ENCODE results near the gene RSPO4. TPM values are rescaled to one million over a fixed set of nuclear protein-coding genes. Genes with fewer than 3 reads are reported as not detected.

RSPO4 gene
- total RNA-seq, 1 donor from 2014 or later: 0.34 TPM

DNA sequence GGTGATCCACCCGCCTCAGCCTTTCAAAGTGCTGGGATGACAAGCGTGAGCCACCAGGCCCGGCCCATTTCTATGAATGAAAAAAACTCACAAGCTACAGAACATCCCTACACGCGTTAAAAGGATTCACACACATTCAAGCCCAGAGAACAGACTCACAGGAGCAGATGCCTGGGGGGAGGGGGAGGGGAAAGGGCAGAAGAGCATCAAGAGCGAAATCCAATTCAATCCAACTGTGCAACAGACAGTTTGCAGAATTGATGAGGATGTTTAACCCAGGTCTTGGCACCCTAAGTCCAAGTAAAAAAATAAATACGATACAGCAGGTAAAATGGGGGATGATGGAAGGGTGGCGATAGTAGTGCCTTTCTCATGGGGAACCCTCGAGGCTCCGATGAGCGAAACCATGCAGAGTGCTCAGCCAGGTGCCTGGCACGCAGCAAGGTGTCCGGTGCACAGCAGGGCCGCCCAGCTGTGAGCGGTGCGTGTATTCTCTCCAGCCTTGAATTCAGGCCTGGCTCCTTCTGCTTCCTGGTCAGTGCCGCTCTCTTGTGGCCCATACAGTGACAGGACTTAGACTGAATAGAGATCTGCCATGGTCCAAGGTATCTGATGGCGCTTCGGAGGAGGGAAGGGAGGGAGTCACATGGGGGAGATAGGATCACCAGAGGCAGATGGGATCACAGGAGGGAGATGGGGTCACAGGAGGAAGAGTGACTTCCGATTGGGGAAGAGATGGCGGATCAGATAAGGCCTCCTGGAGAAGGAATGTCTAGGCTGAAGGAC lies 50.5 kb downstream of the RSPO4 start:
- H3K4me3 ChIP-seq (ENCODE audit: insufficient read depth, low read depth, low read length): no peak overlapping the region
- H3K9ac ChIP-seq (ENCODE audit: low read length): no peak overlapping the region
- no peaks in the 10 kb centered on the region for H3K4me1 Mint-ChIP-seq (ENCODE audit: low read depth, unreplicated experiment)
- FAIRE-seq (no peak), DNase-seq (ENCODE audit: low read depth) (no peak)
- H2AFZ ChIP-seq (ENCODE audit: low read depth, low read length): no peak overlapping the region
- no peak overlapping the region for H3K4me3 Mint-ChIP-seq (ENCODE audit: unreplicated experiment)
- H3K79me2 ChIP-seq (ENCODE audit: insufficient read depth, low read length): no peaks in the 10 kb centered on the region
- no peak overlapping the region for H3K27ac Mint-ChIP-seq (ENCODE audit: unreplicated experiment)
- H3K27ac ChIP-seq (ENCODE audit: low read depth, low read length): no peak overlapping the region
- no peaks in the 10 kb centered on the region for H3K9me3 ChIP-seq (ENCODE audit: insufficient read depth, low read depth, low read length)
- no peaks in the 10 kb centered on the region for H3K27me3 ChIP-seq (ENCODE audit: insufficient read depth, low read length)
- H3K36me3 Mint-ChIP-seq (ENCODE audit: low read depth, unreplicated experiment): no peaks in the 10 kb centered on the region
- H3K4me2 ChIP-seq (ENCODE audit: low read length): no peak overlapping the region
- H3K27me3 Mint-ChIP-seq (ENCODE audit: low read depth, unreplicated experiment): peaks cover 34% of the 10 kb centered on the region
- H4K20me1 ChIP-seq (ENCODE audit: insufficient read depth, low read length): no peaks in the 10 kb centered on the region
- no peaks in the 10 kb centered on the region for H3K4me1 ChIP-seq (ENCODE audit: insufficient read depth, low read length)
- TF ChIP-seq, protein P1, sequence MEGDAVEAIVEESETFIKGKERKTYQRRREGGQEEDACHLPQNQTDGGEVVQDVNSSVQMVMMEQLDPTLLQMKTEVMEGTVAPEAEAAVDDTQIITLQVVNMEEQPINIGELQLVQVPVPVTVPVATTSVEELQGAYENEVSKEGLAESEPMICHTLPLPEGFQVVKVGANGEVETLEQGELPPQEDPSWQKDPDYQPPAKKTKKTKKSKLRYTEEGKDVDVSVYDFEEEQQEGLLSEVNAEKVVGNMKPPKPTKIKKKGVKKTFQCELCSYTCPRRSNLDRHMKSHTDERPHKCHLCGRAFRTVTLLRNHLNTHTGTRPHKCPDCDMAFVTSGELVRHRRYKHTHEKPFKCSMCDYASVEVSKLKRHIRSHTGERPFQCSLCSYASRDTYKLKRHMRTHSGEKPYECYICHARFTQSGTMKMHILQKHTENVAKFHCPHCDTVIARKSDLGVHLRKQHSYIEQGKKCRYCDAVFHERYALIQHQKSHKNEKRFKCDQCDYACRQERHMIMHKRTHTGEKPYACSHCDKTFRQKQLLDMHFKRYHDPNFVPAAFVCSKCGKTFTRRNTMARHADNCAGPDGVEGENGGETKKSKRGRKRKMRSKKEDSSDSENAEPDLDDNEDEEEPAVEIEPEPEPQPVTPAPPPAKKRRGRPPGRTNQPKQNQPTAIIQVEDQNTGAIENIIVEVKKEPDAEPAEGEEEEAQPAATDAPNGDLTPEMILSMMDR (IDR thresholded peaks at IDR 0.05; ENCODE audit: insufficient read depth, low read depth, low read length): no peak
- TF ChIP-seq EZH2 (IDR thresholded peaks at IDR 0.05; ENCODE audit: insufficient read depth, low read length): no peak
- H3K9me3 Mint-ChIP-seq (ENCODE audit: unreplicated experiment): no peaks in the 10 kb centered on the region
- H3K36me3 ChIP-seq (ENCODE audit: insufficient read depth, low read length): no peaks in the 10 kb centered on the region

DNA sequence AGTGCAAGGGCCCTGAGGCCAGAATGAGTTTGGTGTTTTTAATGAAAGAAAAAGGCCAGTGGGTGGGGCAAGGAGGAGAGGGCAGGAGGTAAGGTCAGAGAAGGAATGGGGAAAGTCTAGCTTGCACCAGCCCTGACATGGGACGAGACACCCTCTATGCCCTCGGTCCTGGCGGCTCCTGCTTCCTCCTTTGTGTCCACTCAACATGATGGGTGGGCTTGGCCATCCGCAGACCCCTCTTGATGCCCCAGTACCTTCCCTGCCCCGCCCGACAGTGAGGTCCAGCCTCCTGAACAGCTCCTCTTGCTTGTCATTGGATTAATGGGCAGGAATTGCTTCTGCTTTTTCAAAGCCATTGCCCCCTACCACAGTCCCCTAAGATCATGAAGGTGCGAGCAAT lies 52.4 kb downstream of the RSPO4 start:
- no peaks in the 10 kb centered on the region for H3K9me3 ChIP-seq (ENCODE audit: insufficient read depth, low read depth, low read length)
- H3K79me2 ChIP-seq (ENCODE audit: insufficient read depth, low read length): no peaks in the 10 kb centered on the region
- H3K9ac ChIP-seq (ENCODE audit: low read length): no peak overlapping the region
- FAIRE-seq: no peak
- no peak overlapping the region for H3K4me3 ChIP-seq (ENCODE audit: insufficient read depth, low read depth, low read length)
- H3K4me2 ChIP-seq (ENCODE audit: low read length): no peak overlapping the region
- peaks cover 5% of the 10 kb centered on the region for H3K9me3 Mint-ChIP-seq (ENCODE audit: unreplicated experiment)
- no peak overlapping the region for H3K27ac Mint-ChIP-seq (ENCODE audit: unreplicated experiment)
- H3K27ac ChIP-seq (ENCODE audit: low read depth, low read length): no peak overlapping the region
- H2AFZ ChIP-seq (ENCODE audit: low read depth, low read length): no peak overlapping the region
- H3K36me3 Mint-ChIP-seq (ENCODE audit: low read depth, unreplicated experiment): no peaks in the 10 kb centered on the region
- no peaks in the 10 kb centered on the region for H3K36me3 ChIP-seq (ENCODE audit: insufficient read depth, low read length)
- no peaks in the 10 kb centered on the region for H3K27me3 ChIP-seq (ENCODE audit: insufficient read depth, low read length)
- peaks cover 31% of the 10 kb centered on the region for H3K27me3 Mint-ChIP-seq (ENCODE audit: low read depth, unreplicated experiment)
- H3K4me3 Mint-ChIP-seq (ENCODE audit: unreplicated experiment): no peak overlapping the region
- H4K20me1 ChIP-seq (ENCODE audit: insufficient read depth, low read length): no peaks in the 10 kb centered on the region
- no peak for DNase-seq (ENCODE audit: low read depth)
- H3K4me1 ChIP-seq (ENCODE audit: insufficient read depth, low read length): no peaks in the 10 kb centered on the region
- H3K4me1 Mint-ChIP-seq (ENCODE audit: low read depth, unreplicated experiment): no peaks in the 10 kb centered on the region
- TF ChIP-seq, protein P1 (IDR thresholded peaks at IDR 0.05; ENCODE audit: insufficient read depth, low read depth, low read length): no peak
- TF ChIP-seq EZH2 (IDR thresholded peaks at IDR 0.05; ENCODE audit: insufficient read depth, low read length): no peak

DNA sequence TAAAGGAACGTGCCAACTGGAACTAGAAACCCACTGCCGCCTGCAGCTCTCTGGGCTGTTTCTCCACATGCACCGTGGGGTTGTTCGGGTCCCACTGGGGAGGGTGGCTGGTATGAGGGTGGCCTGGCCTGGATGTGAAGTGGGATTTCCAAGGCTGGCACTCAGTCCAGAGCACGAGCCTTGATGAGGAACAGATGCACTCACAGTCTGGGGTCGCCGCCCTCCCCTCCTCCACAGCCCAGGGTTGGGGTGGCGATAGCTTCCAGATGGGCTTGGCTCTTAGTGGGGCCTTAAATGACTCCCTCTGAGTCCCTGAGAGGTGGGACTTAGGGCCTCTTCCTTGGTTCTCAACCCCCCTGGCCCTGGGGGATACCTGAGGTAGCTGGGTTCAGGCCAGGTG lies 55.3 kb downstream of the RSPO4 start:
- no peaks in the 10 kb centered on the region for H3K27me3 ChIP-seq (ENCODE audit: insufficient read depth, low read length)
- no peak overlapping the region for H3K27ac ChIP-seq (ENCODE audit: low read depth, low read length)
- H3K9me3 ChIP-seq (ENCODE audit: insufficient read depth, low read depth, low read length): peaks cover 3% of the 10 kb centered on the region
- no peak overlapping the region for H3K4me3 ChIP-seq (ENCODE audit: insufficient read depth, low read depth, low read length)
- FAIRE-seq: no peak
- H3K36me3 ChIP-seq (ENCODE audit: insufficient read depth, low read length): no peaks in the 10 kb centered on the region
- Mint-ChIP-seq H3K9me3 (ENCODE audit: unreplicated experiment) (peaks cover 5% of the 10 kb centered on the region), H3K27ac (ENCODE audit: unreplicated experiment) (no peak overlapping the region), H3K4me3 (ENCODE audit: unreplicated experiment) (no peak overlapping the region), H3K36me3 (ENCODE audit: low read depth, unreplicated experiment) (no peaks in the 10 kb centered on the region), H3K27me3 (ENCODE audit: low read depth, unreplicated experiment) (peaks cover 25% of the 10 kb centered on the region), H3K4me1 (ENCODE audit: low read depth, unreplicated experiment) (no peaks in the 10 kb centered on the region)
- H3K4me1 ChIP-seq (ENCODE audit: insufficient read depth, low read length): no peaks in the 10 kb centered on the region
- no peak overlapping the region for H2AFZ ChIP-seq (ENCODE audit: low read depth, low read length)
- no peaks in the 10 kb centered on the region for H3K79me2 ChIP-seq (ENCODE audit: insufficient read depth, low read length)
- H4K20me1 ChIP-seq (ENCODE audit: insufficient read depth, low read length): no peaks in the 10 kb centered on the region
- H3K9ac ChIP-seq (ENCODE audit: low read length): no peak overlapping the region
- TF ChIP-seq EZH2 (IDR thresholded peaks at IDR 0.05; ENCODE audit: insufficient read depth, low read length): no peak
- TF ChIP-seq, protein P1 (IDR thresholded peaks at IDR 0.05; ENCODE audit: insufficient read depth, low read depth, low read length): no peak
- DNase-seq (ENCODE audit: low read depth): no peak
- no peak overlapping the region for H3K4me2 ChIP-seq (ENCODE audit: low read length)
